Measurements from ENCODE around the gene PRKAR2A.

DNA sequence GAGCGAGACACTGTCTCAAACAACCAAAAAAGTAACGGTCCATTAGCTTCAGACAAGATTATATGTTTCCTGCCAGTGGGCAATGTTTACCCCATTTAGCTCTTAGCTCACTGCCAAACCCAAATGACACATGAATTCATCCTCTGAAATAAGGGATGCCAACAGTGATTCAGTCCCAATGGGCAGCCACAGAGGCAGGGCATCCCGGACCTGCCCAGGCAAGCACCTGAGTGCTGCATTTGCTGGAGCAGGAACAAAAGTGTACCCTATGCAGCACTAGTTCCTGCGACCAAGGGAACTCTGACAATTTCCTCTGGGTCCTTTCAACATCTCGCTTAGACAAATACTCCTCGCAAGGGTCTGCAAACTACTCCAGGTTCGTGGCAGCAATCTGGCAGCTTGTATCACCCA is 138.6 kb downstream of the PRKAR2A start:
- TF ChIP-seq, protein P1, sequence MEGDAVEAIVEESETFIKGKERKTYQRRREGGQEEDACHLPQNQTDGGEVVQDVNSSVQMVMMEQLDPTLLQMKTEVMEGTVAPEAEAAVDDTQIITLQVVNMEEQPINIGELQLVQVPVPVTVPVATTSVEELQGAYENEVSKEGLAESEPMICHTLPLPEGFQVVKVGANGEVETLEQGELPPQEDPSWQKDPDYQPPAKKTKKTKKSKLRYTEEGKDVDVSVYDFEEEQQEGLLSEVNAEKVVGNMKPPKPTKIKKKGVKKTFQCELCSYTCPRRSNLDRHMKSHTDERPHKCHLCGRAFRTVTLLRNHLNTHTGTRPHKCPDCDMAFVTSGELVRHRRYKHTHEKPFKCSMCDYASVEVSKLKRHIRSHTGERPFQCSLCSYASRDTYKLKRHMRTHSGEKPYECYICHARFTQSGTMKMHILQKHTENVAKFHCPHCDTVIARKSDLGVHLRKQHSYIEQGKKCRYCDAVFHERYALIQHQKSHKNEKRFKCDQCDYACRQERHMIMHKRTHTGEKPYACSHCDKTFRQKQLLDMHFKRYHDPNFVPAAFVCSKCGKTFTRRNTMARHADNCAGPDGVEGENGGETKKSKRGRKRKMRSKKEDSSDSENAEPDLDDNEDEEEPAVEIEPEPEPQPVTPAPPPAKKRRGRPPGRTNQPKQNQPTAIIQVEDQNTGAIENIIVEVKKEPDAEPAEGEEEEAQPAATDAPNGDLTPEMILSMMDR (IDR thresholded peaks at IDR 0.05; ENCODE audit: low read length): no peak
- no peak for TF ChIP-seq EZH2 (optimal IDR thresholded peaks at IDR 0.05; ENCODE audit: low read depth, low read length)

All from MM.1S (cell line).